T-helper 17 cell (primary cell): Measurements from ENCODE around the gene BATF2. TPM values are rescaled to one million over a fixed set of nuclear protein-coding genes. Genes with fewer than 3 reads are reported as not detected.
"Not testable (repeated sequence)": the region's sequence is repeated elsewhere in the genome, so short reads cannot be mapped to it uniquely, and the experiment has no call there.

ENCODE experiments used
- ATAC-seq: fragments of 150-1000 bp; cut with Tn5 transposase; 2 replicates; pipeline ENCODE4 v1.10.0; 2021; ENCODE audit warnings: mild to moderate bottlenecking, moderate library complexity
- DNase-seq, 3 donors: peaks; one replicate each; pipeline versions ENCODE4 v3.0.0 to v3.0.0-alpha.2; 2020 to 2021
- H3K9me3 ChIP-seq: one replicate; pipeline ENCODE4 v1.7.0; 2013; ENCODE audit warnings: low read length, mild to moderate bottlenecking; ENCODE audit not compliant: control insufficient read depth, poor library complexity, severe bottlenecking
- H3K27ac Mint-ChIP-seq: one replicate; pipeline ENCODE4 v1.8.0; 2022; ENCODE audit warnings: mild to moderate bottlenecking, moderate library complexity, mixed read lengths
- H3K27me3 Mint-ChIP-seq: one replicate; pipeline ENCODE4 v1.8.0; 2022; ENCODE audit warnings: mixed read lengths
- H3K36me3 Mint-ChIP-seq: one replicate; pipeline ENCODE4 v1.8.0; 2022; ENCODE audit warnings: low read depth, mixed read lengths
- H3K4me1 Mint-ChIP-seq: one replicate; pipeline ENCODE4 v1.8.0; 2022; ENCODE audit warnings: mild to moderate bottlenecking, mixed read lengths
- H3K4me3 Mint-ChIP-seq: one replicate; pipeline ENCODE4 v1.8.0; 2022; ENCODE audit warnings: mild to moderate bottlenecking, moderate library complexity, mixed read lengths
- total RNA-seq, 4 donors: library from RNA in 2 of 4; stranded (reverse) in 2 of 4; gene quantifications; one replicate each; pipeline ENCODE4 v1.2.3 and lab custom pipeline; 2022 to 2026

BATF2 gene
- total RNA-seq, 2 donors from 2014 or later: not detected

DNA sequence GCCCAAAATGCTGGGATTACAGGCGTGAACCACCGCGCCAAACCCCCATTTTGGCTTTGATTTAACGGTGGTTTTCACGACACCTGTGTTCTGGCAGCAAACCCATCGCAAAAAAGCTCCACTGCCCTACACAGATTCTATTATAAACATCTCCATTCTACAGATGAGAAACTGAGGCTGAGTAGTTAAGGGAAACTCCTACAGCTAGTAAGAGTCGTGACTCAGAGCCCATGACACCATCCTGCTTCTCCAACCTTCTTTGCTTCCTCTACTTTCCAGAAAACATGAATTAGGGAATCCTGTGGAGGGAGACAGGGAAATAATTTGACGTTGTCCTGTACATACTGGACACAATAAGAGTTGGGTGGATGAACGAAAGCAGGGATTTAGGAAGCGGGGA, 30.0 kb upstream of the BATF2 start:
- H3K9me3 ChIP-seq: no peaks in the 10 kb centered on the region
- ATAC-seq: no peak
- Mint-ChIP-seq H3K4me3 (peak overlapping the region; percentile 74), H3K27me3 (no peaks in the 10 kb centered on the region), H3K4me1 (peaks cover 11% of the 10 kb centered on the region), H3K27ac (peak overlapping the region; percentile 84), H3K36me3 (no peaks in the 10 kb centered on the region)
- no peak for DNase-seq

DNA sequence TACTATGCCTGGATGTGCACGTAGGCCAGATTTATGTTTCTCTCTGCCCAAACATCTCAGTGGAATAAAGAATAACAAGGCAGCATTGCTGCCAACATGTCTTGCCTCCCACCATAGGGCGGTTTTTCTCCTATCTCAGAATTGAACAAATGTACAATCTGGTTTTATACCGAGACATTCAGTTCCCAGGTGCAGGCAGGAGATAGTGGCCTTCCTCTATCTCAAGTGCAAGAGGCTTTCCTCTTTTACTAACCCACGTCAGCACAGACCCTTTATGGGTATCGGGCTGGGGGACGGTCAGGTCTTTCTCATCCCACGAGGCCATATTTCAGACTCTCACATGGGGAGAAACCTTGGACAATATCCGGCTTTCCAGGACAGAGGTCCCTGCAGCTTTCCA, 26.7 kb upstream of the BATF2 start:
- not testable (repeated sequence) for ATAC-seq, H3K36me3 Mint-ChIP-seq, DNase-seq, H3K4me3 Mint-ChIP-seq, H3K27me3 Mint-ChIP-seq, H3K27ac Mint-ChIP-seq, H3K9me3 ChIP-seq
- H3K4me1 Mint-ChIP-seq: peaks cover 11% of the 10 kb centered on the region

DNA sequence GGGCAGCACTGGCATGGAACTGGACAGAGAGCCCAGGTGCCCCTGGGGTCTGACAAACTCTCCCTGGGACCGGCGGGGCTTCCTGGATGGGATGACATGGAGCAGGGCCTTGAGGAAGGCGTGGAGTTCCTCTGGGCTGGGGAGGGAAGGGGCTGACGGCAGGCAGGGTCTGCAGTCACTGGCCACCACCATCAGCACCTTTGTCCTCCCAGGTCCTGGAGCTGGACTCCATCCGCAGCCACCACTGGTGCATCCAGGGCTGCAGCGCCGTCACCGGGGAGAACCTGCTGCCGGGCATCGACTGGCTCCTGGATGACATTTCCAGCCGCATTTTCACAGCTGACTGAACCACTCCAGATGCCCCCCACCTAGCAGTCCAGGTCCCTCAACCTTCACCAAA, 24.7 kb upstream of the BATF2 start:
- DNase-seq (no peak), ATAC-seq (no peak)
- Mint-ChIP-seq H3K4me3 (no peak overlapping the region), H3K27me3 (no peaks in the 10 kb centered on the region), H3K36me3 (peaks cover 2% of the 10 kb centered on the region), H3K27ac (no peak overlapping the region), H3K4me1 (peaks cover 6% of the 10 kb centered on the region)
- H3K9me3 ChIP-seq: no peaks in the 10 kb centered on the region

- peaks cover 11% of the 10 kb centered on the region for H3K4me1 Mint-ChIP-seq
- H3K9me3 ChIP-seq: no peaks in the 10 kb centered on the region
- DNase-seq: no peak
- no peaks in the 10 kb centered on the region for H3K27me3 Mint-ChIP-seq
- no peak overlapping the region for H3K27ac Mint-ChIP-seq
- peaks cover 5% of the 10 kb centered on the region for H3K36me3 Mint-ChIP-seq
- H3K4me3 Mint-ChIP-seq: no peak overlapping the region
- no peak for ATAC-seq
These were observed 24.2 kb upstream of the BATF2 start for GRCh38 chr11:65021003-65021402.

DNA sequence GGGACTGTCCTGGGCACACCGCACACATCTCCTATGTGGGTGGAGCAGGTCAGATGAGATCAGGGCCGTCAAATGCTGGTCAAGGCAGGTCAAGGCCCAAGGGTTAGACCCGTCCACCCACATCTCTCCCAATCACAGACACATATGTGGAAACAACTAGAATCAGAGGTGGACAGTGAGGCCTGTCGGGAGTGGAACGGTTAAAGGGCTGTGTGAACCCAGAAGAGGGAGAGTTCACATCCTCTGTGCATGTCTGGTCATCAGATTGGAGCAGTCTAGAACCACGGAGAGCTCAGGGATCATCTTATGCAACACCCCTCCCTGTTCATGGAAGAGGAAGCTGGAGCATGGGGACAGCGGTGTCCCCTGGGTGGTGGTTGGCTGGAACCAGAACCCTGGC, 23.1 kb upstream of the BATF2 start:
- ATAC-seq (no peak), DNase-seq (no peak)
- Mint-ChIP-seq H3K4me3 (no peak overlapping the region), H3K27ac (no peak overlapping the region), H3K27me3 (no peaks in the 10 kb centered on the region), H3K36me3 (peaks cover 5% of the 10 kb centered on the region), H3K4me1 (peaks cover 17% of the 10 kb centered on the region)
- H3K9me3 ChIP-seq: no peaks in the 10 kb centered on the region

DNA sequence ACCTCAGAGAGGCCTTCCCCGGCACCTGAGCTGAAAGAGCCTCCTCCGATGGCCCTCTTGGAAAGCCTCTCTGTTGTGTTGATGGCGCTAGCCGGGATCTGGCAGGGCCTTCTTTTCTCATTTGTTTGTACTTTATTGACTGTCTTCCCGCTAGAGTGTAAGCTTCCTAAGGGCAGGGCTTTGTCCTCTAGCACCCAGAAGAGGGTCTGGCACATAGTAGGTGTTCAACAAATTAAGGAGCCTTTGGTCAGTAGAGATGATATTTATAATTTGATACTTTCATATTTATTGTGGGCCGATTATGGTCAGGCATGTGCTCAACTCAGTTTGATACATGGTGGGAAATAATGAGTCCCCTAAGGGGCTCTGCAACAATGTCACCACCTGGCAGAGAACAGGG, 21.2 kb upstream of the BATF2 start:
- peaks cover 5% of the 10 kb centered on the region for H3K36me3 Mint-ChIP-seq
- H3K9me3 ChIP-seq: no peaks in the 10 kb centered on the region
- no peak for DNase-seq
- peaks cover 24% of the 10 kb centered on the region for H3K4me1 Mint-ChIP-seq
- no peak overlapping the region for H3K27ac Mint-ChIP-seq
- no peak for ATAC-seq
- H3K4me3 Mint-ChIP-seq: no peak overlapping the region
- H3K27me3 Mint-ChIP-seq: no peaks in the 10 kb centered on the region

GRCh38 chr11:65016705-65017104, 19.9 kb upstream of the BATF2 start:
- H3K27ac Mint-ChIP-seq: no peak overlapping the region
- H3K36me3 Mint-ChIP-seq: peaks cover 5% of the 10 kb centered on the region

DNA sequence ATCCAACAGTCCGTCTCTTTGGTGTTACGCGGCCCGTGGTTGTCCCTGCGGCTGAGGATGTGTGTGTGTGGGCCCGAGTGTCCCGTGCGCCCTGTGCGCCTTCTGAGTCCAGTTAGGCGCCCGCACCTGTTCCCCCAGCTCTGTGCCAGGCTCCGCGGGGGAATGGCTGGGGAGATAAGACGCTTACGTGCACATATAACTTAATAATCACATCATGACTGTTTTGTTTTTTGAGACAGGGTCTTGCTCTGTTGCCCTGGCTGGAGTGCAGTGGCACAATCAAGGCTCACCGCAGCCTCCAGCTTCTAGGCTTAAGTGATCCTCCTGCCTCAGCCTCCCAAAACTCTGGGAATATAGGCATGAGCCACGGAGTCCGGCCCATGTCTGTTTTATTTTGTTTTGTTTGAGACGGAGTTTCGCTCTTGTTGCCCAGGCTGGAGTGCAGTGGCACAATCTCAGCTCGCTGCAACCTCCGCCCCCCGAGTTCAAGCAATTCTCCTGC, 18.0 kb upstream of the BATF2 start:
- H3K4me3 Mint-ChIP-seq: peak overlapping the region; percentile 88
- no peak for DNase-seq
- H3K27me3 Mint-ChIP-seq: no peaks in the 10 kb centered on the region

More at GRCh38 chr11:65016705-65017104, 19.9 kb upstream of the BATF2 start:
- no peak for DNase-seq
- Mint-ChIP-seq H3K4me3 (peak overlapping the region; percentile 21), H3K4me1 (peaks cover 26% of the 10 kb centered on the region), H3K27me3 (no peaks in the 10 kb centered on the region)
- H3K9me3 ChIP-seq: no peaks in the 10 kb centered on the region
- no peak for ATAC-seq

DNA sequence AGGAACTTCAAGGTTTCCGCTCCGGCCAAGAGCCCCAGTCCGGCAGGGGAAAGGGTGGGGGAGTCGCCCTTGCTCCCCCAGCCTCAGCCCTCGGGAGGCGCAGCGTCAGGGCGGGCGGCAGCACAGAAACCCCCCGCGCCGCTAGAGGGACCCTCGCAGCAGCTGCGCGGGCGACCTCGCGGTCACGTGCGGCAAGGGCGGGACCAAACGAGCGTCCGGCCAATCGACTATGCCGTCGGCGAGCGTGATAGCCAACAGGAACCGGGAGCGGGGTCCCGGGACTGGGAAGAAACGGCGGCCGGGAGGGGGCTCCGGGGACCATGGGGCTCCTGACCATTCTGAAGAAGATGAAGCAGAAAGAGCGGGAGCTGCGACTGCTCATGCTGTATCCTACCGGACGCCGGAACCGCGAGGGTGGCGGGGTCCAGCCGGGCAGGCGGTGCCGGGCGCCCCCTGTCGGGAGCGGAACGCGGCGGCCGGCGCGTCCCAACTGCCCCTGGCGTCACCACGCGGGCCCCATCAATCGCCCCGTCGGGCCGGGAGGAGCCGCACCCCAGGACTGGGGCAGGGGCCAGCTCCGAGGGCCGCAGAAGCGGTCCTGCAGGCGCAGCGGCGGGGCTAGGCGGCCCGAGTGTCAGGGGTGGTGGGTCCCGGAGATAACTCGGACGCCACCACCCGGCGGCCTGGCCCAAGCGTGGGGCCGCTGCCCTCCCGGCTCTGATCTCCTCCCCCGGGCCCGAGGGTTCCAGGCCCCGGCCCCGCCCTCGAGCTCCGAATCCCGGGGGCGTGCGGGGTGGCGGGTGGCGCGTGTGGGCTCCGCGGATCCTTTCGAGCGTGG, 17.3 kb upstream of the BATF2 start, which contains the start of gene ARL2:
TSS of gene ARL2 (plus strand) at position 273 of the 838 bp plus-strand sequence. CDS start at position 321, 48 bp downstream.
- no peaks in the 10 kb centered on the region for H3K9me3 ChIP-seq
- DNase-seq: peak; percentile 74 to 80 (median 79)
- peak within 1 kb of the TSS; percentile 94 for H3K4me3 Mint-ChIP-seq
- H3K27me3 Mint-ChIP-seq: no peaks in the 10 kb centered on the region
- peaks cover 26% of the 10 kb centered on the region for H3K4me1 Mint-ChIP-seq
- H3K27ac Mint-ChIP-seq: peak within 1 kb of the TSS; percentile 88
- peaks cover 5% of the 10 kb centered on the region for H3K36me3 Mint-ChIP-seq
- ATAC-seq: peak; percentile 83

More for the DNA sequence above, 18.0 kb upstream of the BATF2 start:
- ATAC-seq: no peak
- H3K36me3 Mint-ChIP-seq: peaks cover 5% of the 10 kb centered on the region
- peaks cover 26% of the 10 kb centered on the region for H3K4me1 Mint-ChIP-seq
- peak overlapping the region; percentile 67 for H3K27ac Mint-ChIP-seq
- no peaks in the 10 kb centered on the region for H3K9me3 ChIP-seq

DNA sequence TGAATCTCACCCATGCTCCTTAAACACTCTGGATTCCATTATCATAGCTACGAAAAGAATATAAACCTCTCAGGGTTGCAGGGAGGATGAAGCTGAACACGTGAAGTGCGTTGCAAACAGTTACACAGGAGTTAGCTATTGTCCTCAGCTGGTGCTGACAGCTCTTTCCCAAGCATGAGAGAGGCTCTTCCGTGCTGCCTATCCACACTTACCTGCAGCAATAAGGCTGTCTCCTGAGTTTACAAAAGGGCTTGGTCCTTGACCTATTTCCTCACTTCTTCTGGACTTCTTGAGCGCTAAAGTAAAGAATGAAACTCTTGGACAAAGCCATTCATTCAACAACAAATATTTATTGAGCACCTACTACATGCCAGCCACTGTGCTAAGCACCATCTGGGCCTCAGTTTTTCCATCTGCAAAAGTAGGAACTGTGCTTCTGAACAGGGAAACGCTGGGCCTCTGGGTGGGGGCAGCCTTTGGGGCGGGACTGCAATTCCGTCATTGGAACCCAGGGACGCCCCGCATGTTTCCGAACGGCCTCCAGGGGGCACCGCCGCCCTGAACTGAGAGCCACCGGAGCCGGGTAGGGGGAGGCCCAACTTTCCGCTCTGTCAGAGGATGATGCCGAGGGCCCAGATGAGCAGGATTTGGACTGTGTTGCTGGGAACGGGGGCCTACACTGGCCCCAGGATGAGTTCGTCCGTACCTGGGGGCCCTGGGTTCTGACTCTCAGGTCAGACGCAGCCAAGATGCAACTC, 16.5 kb upstream of the BATF2 start:
- H3K27ac Mint-ChIP-seq: peak overlapping the region; percentile 88
- no peaks in the 10 kb centered on the region for H3K27me3 Mint-ChIP-seq
- H3K4me3 Mint-ChIP-seq: peak overlapping the region; percentile 94
- peak; percentile 81 to 86 (median 84) for DNase-seq
- peaks cover 26% of the 10 kb centered on the region for H3K4me1 Mint-ChIP-seq
- peak; percentile 91 for ATAC-seq
- peaks cover 5% of the 10 kb centered on the region for H3K36me3 Mint-ChIP-seq
- H3K9me3 ChIP-seq: no peaks in the 10 kb centered on the region

DNA sequence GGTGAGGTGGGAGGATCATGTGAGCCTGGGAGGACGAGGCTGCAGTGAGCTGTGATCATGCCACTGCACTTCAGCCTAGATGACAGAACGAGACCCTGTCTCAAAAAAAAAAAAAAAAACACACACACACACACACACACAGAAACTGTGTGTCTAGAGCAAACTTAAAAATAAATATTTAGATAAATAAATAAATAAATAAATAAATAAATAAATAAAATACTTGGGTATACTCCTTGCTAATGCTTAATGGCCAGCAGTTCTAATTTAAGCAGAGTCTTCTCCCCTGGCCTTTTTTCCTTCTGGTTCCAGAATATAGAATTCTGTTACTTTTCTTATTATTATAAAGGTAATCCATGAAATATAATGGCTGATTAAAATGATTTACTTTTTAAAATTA, 12.1 kb upstream of the BATF2 start:
- DNase-seq (no peak), ATAC-seq (no peak)
- Mint-ChIP-seq H3K27ac (no peak overlapping the region), H3K4me3 (no peak overlapping the region), H3K36me3 (no peaks in the 10 kb centered on the region), H3K4me1 (peaks cover 9% of the 10 kb centered on the region), H3K27me3 (no peaks in the 10 kb centered on the region)
- no peaks in the 10 kb centered on the region for H3K9me3 ChIP-seq

- Mint-ChIP-seq H3K4me1 (peaks cover 3% of the 10 kb centered on the region), H3K27me3 (no peaks in the 10 kb centered on the region), H3K36me3 (no peaks in the 10 kb centered on the region), H3K27ac (no peak overlapping the region), H3K4me3 (no peak overlapping the region)
- H3K9me3 ChIP-seq: no peaks in the 10 kb centered on the region
- no peak for DNase-seq
- no peak for ATAC-seq
These were observed 11.2 kb upstream of the BATF2 start for GRCh38 chr11:65008016-65008415.

DNA sequence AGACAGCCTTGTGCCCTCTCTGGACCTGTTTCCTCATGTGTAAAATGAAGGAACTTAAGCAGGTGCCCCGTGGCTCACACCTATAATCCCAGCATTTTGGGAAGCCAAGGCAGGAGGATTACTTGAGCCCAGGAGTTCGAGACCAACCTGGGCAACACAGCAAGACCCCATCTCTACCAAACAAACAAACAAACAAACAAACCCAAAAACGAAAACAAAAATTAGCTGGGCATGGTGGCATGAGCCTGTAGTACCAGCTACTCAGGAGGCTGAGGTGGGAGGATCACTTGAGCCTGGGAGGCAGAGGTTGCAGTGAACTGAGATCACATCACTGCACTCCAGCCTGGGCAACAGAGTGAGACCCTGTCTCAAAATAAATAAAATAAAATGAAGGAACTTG, 7.2 kb upstream of the BATF2 start:
- not testable (repeated sequence) for H3K4me3 Mint-ChIP-seq, H3K27me3 Mint-ChIP-seq, ATAC-seq, H3K36me3 Mint-ChIP-seq, H3K4me1 Mint-ChIP-seq, H3K27ac Mint-ChIP-seq, H3K9me3 ChIP-seq, DNase-seq
